ENCODE data around the gene CEP128. TPM values are rescaled to one million over a fixed set of nuclear protein-coding genes. Genes with fewer than 3 reads are reported as not detected.

CEP128 gene
- total RNA-seq, 1 donor from 2014 or later = 3.3 TPM

DNA sequence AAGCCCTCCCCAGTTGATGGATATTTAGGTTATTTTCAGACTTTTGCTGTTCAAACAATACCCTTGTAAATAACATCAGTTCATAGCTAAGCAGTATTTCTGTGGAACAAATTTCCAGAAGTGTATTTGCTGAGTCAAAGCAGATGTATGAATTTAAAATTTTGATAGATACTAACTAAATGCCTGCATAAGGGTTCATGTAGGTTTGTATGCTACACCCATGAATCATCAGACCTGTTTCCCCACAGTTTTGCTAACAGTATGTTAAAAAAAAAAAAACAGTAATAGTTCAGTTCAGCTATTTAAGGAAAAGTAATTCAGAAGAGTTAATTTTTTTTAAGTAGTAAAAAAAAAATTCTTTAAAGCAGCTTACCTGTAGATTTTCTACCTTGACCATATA is 494.1 kb downstream of the CEP128 start:
- TF ChIP-seq, protein P1, sequence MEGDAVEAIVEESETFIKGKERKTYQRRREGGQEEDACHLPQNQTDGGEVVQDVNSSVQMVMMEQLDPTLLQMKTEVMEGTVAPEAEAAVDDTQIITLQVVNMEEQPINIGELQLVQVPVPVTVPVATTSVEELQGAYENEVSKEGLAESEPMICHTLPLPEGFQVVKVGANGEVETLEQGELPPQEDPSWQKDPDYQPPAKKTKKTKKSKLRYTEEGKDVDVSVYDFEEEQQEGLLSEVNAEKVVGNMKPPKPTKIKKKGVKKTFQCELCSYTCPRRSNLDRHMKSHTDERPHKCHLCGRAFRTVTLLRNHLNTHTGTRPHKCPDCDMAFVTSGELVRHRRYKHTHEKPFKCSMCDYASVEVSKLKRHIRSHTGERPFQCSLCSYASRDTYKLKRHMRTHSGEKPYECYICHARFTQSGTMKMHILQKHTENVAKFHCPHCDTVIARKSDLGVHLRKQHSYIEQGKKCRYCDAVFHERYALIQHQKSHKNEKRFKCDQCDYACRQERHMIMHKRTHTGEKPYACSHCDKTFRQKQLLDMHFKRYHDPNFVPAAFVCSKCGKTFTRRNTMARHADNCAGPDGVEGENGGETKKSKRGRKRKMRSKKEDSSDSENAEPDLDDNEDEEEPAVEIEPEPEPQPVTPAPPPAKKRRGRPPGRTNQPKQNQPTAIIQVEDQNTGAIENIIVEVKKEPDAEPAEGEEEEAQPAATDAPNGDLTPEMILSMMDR (IDR thresholded peaks at IDR 0.05) = no peak
- H3K27me3 ChIP-seq = no peaks in the 10 kb centered on the region
- no peak overlapping the region for H3K4me3 ChIP-seq
- no peak for DNase-seq (ENCODE audit: low spot score in 2 of 2)
- intact Hi-C loops (cut with DNase I) = no loop called here
- H3K36me3 ChIP-seq = no peaks in the 10 kb centered on the region
- no peaks in the 10 kb centered on the region for H3K9me3 ChIP-seq
- no peaks in the 10 kb centered on the region for H3K4me1 ChIP-seq
- H3K27ac ChIP-seq = no peak overlapping the region

Other genes starting within 250 kb of the CEP128 start
- not detected for gene TSHR, start 13.9 kb upstream of the CEP128 start, total RNA-seq

Measured in ascending aorta (tissue), 2 donors.